GM15510 (cell line): ENCODE measurements around the gene RIMS3.

ENCODE experiments used
- POLR2A ChIP-seq: IDR thresholded peaks from 3 replicates; pipeline ENCODE4 v1.6.1; 2011; ENCODE audit warnings: borderline replicate concordance; ENCODE audit not compliant: insufficient read length; ENCODE audit errors: extremely low read depth

RIMS3 gene

GRCh38 chr1:40627987-40628902 lies 37.2 kb downstream of the RIMS3 start:
- TF ChIP-seq POLR2A, result no peak

- TF ChIP-seq POLR2A, result no peak
These were observed 39.1 kb downstream of the RIMS3 start for GRCh38 chr1:40626383-40626770.

GRCh38 chr1:40625476-40626382 lies 39.8 kb downstream of the RIMS3 start:
- TF ChIP-seq POLR2A, result no peak

GRCh38 chr1:40625076-40625475 lies 40.4 kb downstream of the RIMS3 start:
- TF ChIP-seq POLR2A, result no peak

GRCh38 chr1:40622936-40623629 lies 42.4 kb downstream of the RIMS3 start:
- TF ChIP-seq POLR2A, result no peak

GRCh38 chr1:40621821-40622450 lies 43.5 kb downstream of the RIMS3 start:
- no peak for TF ChIP-seq POLR2A

- TF ChIP-seq POLR2A, result no peak
These were observed 44.8 kb downstream of the RIMS3 start for GRCh38 chr1:40620586-40621210.

GRCh38 chr1:40620150-40620549 lies 45.3 kb downstream of the RIMS3 start:
- TF ChIP-seq POLR2A, result no peak

GRCh38 chr1:40618108-40618507 lies 47.4 kb downstream of the RIMS3 start:
- TF ChIP-seq POLR2A, result no peak

- TF ChIP-seq POLR2A, result no peak
These were observed 53.1 kb downstream of the RIMS3 start for GRCh38 chr1:40612345-40612831.

GRCh38 chr1:40610156-40610555 lies 55.3 kb downstream of the RIMS3 start:
- no peak for TF ChIP-seq POLR2A

GRCh38 chr1:40607921-40608320 lies 57.6 kb downstream of the RIMS3 start:
- TF ChIP-seq POLR2A, result no peak

- no peak for TF ChIP-seq POLR2A
These were observed 58.5 kb downstream of the RIMS3 start for GRCh38 chr1:40606978-40607377.

GRCh38 chr1:40606194-40606593 lies 59.3 kb downstream of the RIMS3 start:
- no peak for TF ChIP-seq POLR2A
